ENCODE measurements around the gene PLB1. TPM values are rescaled to one million over a fixed set of nuclear protein-coding genes. Genes with fewer than 3 reads are reported as not detected.

Gene PLB1
- total RNA-seq, 5 donors from 2014 or later (not counting 1 experiment from before 2014, with no cell fraction given), result 0.07 to 2.5 (median 0.58) TPM

GRCh38 chr2:28619213-28620196 lies 123.6 kb downstream of the PLB1 start:
- no peak overlapping the region for H3K27ac ChIP-seq (ENCODE audit: low read length)
- Mint-ChIP-seq H3K27me3 (no peaks in the 10 kb centered on the region), H3K4me3 (peak overlapping the region in 2 of 3 donors; percentile 26 to 83), H3K36me3 (peaks cover 5% of the 10 kb centered on the region), H3K27ac (peak overlapping the region; percentile 98 to 99), H3K9me3 (no peaks in the 10 kb centered on the region), H3K4me1 (peaks cover 10 to 73% (median 71%) of the 10 kb centered on the region in 3 donors)
- ChIA-PET POLR2A (interaction anchor here (0.6 to 0.7 kb wide), 7 partner anchors 13 to 1527 kb away, joined by 3 to 9 read pairs (median 3); partner anchors contain the start of gene YPEL5 (in 1 of the 2)), CTCF (interaction anchor here in 1 of 2 donors (0.6 to 6.2 kb wide), 4 partner anchors 25 to 131 kb away, joined by 3 to 62 read pairs (median 6); no protein-coding TSS in a partner anchor)
- no peaks in the 10 kb centered on the region for H3K36me3 ChIP-seq (ENCODE audit: control insufficient read depth in 2 of 2, extremely low read depth in 1 of 2, insufficient read depth in 1 of 2, low read length in 1 of 2)
- DNase-seq (no peak), ATAC-seq (replicated peaks in 1 of 4) (no peak)
- H3K27me3 ChIP-seq (replicated peaks in 1 of 2; ENCODE audit: control insufficient read depth in 2 of 2, extremely low read depth in 1 of 2, insufficient read depth in 2 of 2, low read length in 1 of 2), result no peaks in the 10 kb centered on the region
- H3K9me3 ChIP-seq, result no peaks in the 10 kb centered on the region
- peaks cover 73 to 82% of the 10 kb centered on the region in 2 experiments for H3K4me1 ChIP-seq (ENCODE audit: control insufficient read depth in 1 of 2, extremely low read depth in 1 of 2, insufficient read depth in 2 of 2, low read length in 2 of 2)
- H3K4me3 ChIP-seq (ENCODE audit: control insufficient read depth in 1 of 2, extremely low read depth in 1 of 2, low read length in 1 of 2), result no peak overlapping the region
- 97% methylated on average over 7 of the region's 10 CpGs for WGBS (ENCODE audit: insufficient coverage)

GRCh38 chr2:28620291-28620793 lies 124.5 kb downstream of the PLB1 start:
- no peak overlapping the region for H3K4me3 ChIP-seq (ENCODE audit: control insufficient read depth in 1 of 2, extremely low read depth in 1 of 2, low read length in 1 of 2)
- Mint-ChIP-seq H3K9me3 (no peaks in the 10 kb centered on the region), H3K4me3 (peak overlapping the region; percentile 5 to 83 (median 56)), H3K36me3 (peaks cover 5% of the 10 kb centered on the region), H3K27me3 (no peaks in the 10 kb centered on the region), H3K4me1 (peaks cover 18 to 81% (median 79%) of the 10 kb centered on the region in 3 donors), H3K27ac (peak overlapping the region; percentile 98 to 99)
- H3K27me3 ChIP-seq (replicated peaks in 1 of 2; ENCODE audit: control insufficient read depth in 2 of 2, extremely low read depth in 1 of 2, insufficient read depth in 2 of 2, low read length in 1 of 2), result no peaks in the 10 kb centered on the region
- H3K36me3 ChIP-seq (ENCODE audit: control insufficient read depth in 2 of 2, extremely low read depth in 1 of 2, insufficient read depth in 1 of 2, low read length in 1 of 2), result no peaks in the 10 kb centered on the region
- peak overlapping the region; percentile 99 for H3K27ac ChIP-seq (ENCODE audit: low read length)
- CTCF ChIA-PET, result interaction anchor here in 1 of 2 donors (0.7 to 6.2 kb wide), 2 partner anchors 26 to 135 kb away, joined by 4 to 62 read pairs; no protein-coding TSS in a partner anchor
- DNase-seq (peak in 8 of 35 experiments; percentile 7 to 42 (median 15)), ATAC-seq (replicated peaks in 1 of 4) (no peak)
- WGBS (ENCODE audit: insufficient coverage), result 83% methylated on average over 1 of the region's 5 CpGs
- peaks cover 70 to 82% of the 10 kb centered on the region in 2 experiments for H3K4me1 ChIP-seq (ENCODE audit: control insufficient read depth in 1 of 2, extremely low read depth in 1 of 2, insufficient read depth in 2 of 2, low read length in 2 of 2)
- POLR2A ChIA-PET, result interaction anchor here in 1 of 2 donors (0.7 kb wide), 1 partner anchor 1526 kb away, joined by 3 read pairs; the partner anchor contains the start of gene YPEL5
- H3K9me3 ChIP-seq, result no peaks in the 10 kb centered on the region

GRCh38 chr2:28620801-28621171 lies 124.9 kb downstream of the PLB1 start:
- H3K9me3 Mint-ChIP-seq, result no peaks in the 10 kb centered on the region
- ChIA-PET CTCF (interaction anchor here (0.6 to 6.2 kb wide), 5 partner anchors 26 to 135 kb away, joined by 3 to 62 read pairs (median 4); partner anchors contain the start of gene PPP1CB (in 1 of the 2)), POLR2A (interaction anchor here (0.5 to 1.6 kb wide), 12 partner anchors 9 to 731 kb away, joined by 3 to 16 read pairs (median 4); partner anchors contain the start of genes PPP1CB (in 2 of the 2), BABAM2 (in 1 of the 2), RBKS (in 1 of the 2) and TRMT61B (in 1 of the 2))
- Histone ChIP-seq H3K36me3 (ENCODE audit: control insufficient read depth in 2 of 2, extremely low read depth in 1 of 2, insufficient read depth in 1 of 2, low read length in 1 of 2) (no peaks in the 10 kb centered on the region), H3K4me1 (ENCODE audit: control insufficient read depth in 1 of 2, extremely low read depth in 1 of 2, insufficient read depth in 2 of 2, low read length in 2 of 2) (peaks cover 69 to 83% of the 10 kb centered on the region in 2 experiments), H3K9me3 (no peaks in the 10 kb centered on the region), H3K4me3 (ENCODE audit: control insufficient read depth in 1 of 2, extremely low read depth in 1 of 2, low read length in 1 of 2) (peak overlapping the region; percentile 22 to 32), H3K27ac (ENCODE audit: low read length) (peak overlapping the region; percentile 99), H3K27me3 (replicated peaks in 1 of 2; ENCODE audit: control insufficient read depth in 2 of 2, extremely low read depth in 1 of 2, insufficient read depth in 2 of 2, low read length in 1 of 2) (no peaks in the 10 kb centered on the region)
- ATAC-seq (replicated peaks in 1 of 4) (no peak), DNase-seq (peak in 2 of 35 experiments; percentile 21 to 31)
- WGBS (ENCODE audit: insufficient coverage), result 100% methylated on average over 4 of the region's 4 CpGs
- H3K27ac Mint-ChIP-seq, result peak overlapping the region; percentile 98 to 99
- H3K27me3 Mint-ChIP-seq, result no peaks in the 10 kb centered on the region
- peak overlapping the region; percentile 5 to 83 (median 56) for H3K4me3 Mint-ChIP-seq
- H3K36me3 Mint-ChIP-seq, result peaks cover 5% of the 10 kb centered on the region
- H3K4me1 Mint-ChIP-seq, result peaks cover 23 to 85% (median 84%) of the 10 kb centered on the region in 3 donors

GRCh38 chr2:28621172-28622100 lies 125.6 kb downstream of the PLB1 start:
- Histone ChIP-seq H3K9me3 (no peaks in the 10 kb centered on the region), H3K27ac (ENCODE audit: low read length) (peak overlapping the region; percentile 99), H3K4me3 (ENCODE audit: control insufficient read depth in 1 of 2, extremely low read depth in 1 of 2, low read length in 1 of 2) (peak overlapping the region; percentile 22 to 32), H3K4me1 (ENCODE audit: control insufficient read depth in 1 of 2, extremely low read depth in 1 of 2, insufficient read depth in 2 of 2, low read length in 2 of 2) (peaks cover 63 to 87% of the 10 kb centered on the region in 2 experiments), H3K36me3 (ENCODE audit: control insufficient read depth in 2 of 2, extremely low read depth in 1 of 2, insufficient read depth in 1 of 2, low read length in 1 of 2) (no peaks in the 10 kb centered on the region), H3K27me3 (replicated peaks in 1 of 2; ENCODE audit: control insufficient read depth in 2 of 2, extremely low read depth in 1 of 2, insufficient read depth in 2 of 2, low read length in 1 of 2) (no peaks in the 10 kb centered on the region)
- H3K36me3 Mint-ChIP-seq, result peaks cover 5% of the 10 kb centered on the region
- DNase-seq (peak; percentile 40 to 94 (median 82)), ATAC-seq (replicated peaks in 1 of 4) (peak; percentile 89 to 92 (median 91))
- peak overlapping the region; percentile 98 to 99 for H3K27ac Mint-ChIP-seq
- no peaks in the 10 kb centered on the region for H3K27me3 Mint-ChIP-seq
- peaks cover 25 to 92% (median 89%) of the 10 kb centered on the region in 3 donors for H3K4me1 Mint-ChIP-seq
- ChIA-PET CTCF (interaction anchor here (0.6 to 6.2 kb wide), 7 partner anchors 27 to 134 kb away, joined by 3 to 62 read pairs (median 4); partner anchors contain the start of gene PPP1CB (in 1 of the 2)), POLR2A (interaction anchor here (0.5 to 1.6 kb wide), 14 partner anchors 9 to 734 kb away, joined by 3 to 16 read pairs (median 4); partner anchors contain the start of genes PPP1CB (in 2 of the 2), BABAM2 (in 1 of the 2), RBKS (in 1 of the 2) and TRMT61B (in 1 of the 2))
- peak overlapping the region; percentile 66 to 83 (median 72) for H3K4me3 Mint-ChIP-seq
- H3K9me3 Mint-ChIP-seq, result no peaks in the 10 kb centered on the region
- 36% methylated on average over 9 of the region's 15 CpGs for WGBS (ENCODE audit: insufficient coverage)

- no CpG with 5 or more reads among the region's 2 CpGs for WGBS (ENCODE audit: insufficient coverage)
- DNase-seq (no peak), ATAC-seq (replicated peaks in 1 of 4) (peak in 2 of 4 experiments; percentile 2 to 19)
- Histone ChIP-seq H3K36me3 (ENCODE audit: control insufficient read depth in 2 of 2, extremely low read depth in 1 of 2, insufficient read depth in 1 of 2, low read length in 1 of 2) (no peaks in the 10 kb centered on the region), H3K27ac (ENCODE audit: low read length) (peak overlapping the region; percentile 99), H3K9me3 (no peaks in the 10 kb centered on the region), H3K4me3 (ENCODE audit: control insufficient read depth in 1 of 2, extremely low read depth in 1 of 2, low read length in 1 of 2) (peak overlapping the region in 1 of 2 donors; percentile 19), H3K4me1 (ENCODE audit: control insufficient read depth in 1 of 2, extremely low read depth in 1 of 2, insufficient read depth in 2 of 2, low read length in 2 of 2) (peaks cover 56 to 89% of the 10 kb centered on the region in 2 experiments), H3K27me3 (replicated peaks in 1 of 2; ENCODE audit: control insufficient read depth in 2 of 2, extremely low read depth in 1 of 2, insufficient read depth in 2 of 2, low read length in 1 of 2) (no peaks in the 10 kb centered on the region)
- POLR2A ChIA-PET, result interaction anchor here (1.1 to 1.6 kb wide), 5 partner anchors 9 to 132 kb away, joined by 3 to 14 read pairs (median 6); partner anchors contain the start of gene PPP1CB (in 1 of the 2)
- peak overlapping the region; percentile 66 to 83 (median 72) for H3K4me3 Mint-ChIP-seq
- CTCF ChIA-PET, result interaction anchor here (1.1 to 6.2 kb wide), 4 partner anchors 27 to 130 kb away, joined by 3 to 62 read pairs (median 6); partner anchors contain the start of gene PPP1CB (in 1 of the 2)
- H3K36me3 Mint-ChIP-seq, result peaks cover 5% of the 10 kb centered on the region
- H3K9me3 Mint-ChIP-seq, result no peaks in the 10 kb centered on the region
- H3K27me3 Mint-ChIP-seq, result no peaks in the 10 kb centered on the region
- peak overlapping the region; percentile 98 to 99 for H3K27ac Mint-ChIP-seq
- peaks cover 25 to 97% (median 94%) of the 10 kb centered on the region in 3 donors for H3K4me1 Mint-ChIP-seq
Observed at GRCh38 chr2:28622101-28622499, 126.2 kb downstream of the PLB1 start.

Data from T-cell (primary cell).